ENCODE data around the gene STAT2.

DNA sequence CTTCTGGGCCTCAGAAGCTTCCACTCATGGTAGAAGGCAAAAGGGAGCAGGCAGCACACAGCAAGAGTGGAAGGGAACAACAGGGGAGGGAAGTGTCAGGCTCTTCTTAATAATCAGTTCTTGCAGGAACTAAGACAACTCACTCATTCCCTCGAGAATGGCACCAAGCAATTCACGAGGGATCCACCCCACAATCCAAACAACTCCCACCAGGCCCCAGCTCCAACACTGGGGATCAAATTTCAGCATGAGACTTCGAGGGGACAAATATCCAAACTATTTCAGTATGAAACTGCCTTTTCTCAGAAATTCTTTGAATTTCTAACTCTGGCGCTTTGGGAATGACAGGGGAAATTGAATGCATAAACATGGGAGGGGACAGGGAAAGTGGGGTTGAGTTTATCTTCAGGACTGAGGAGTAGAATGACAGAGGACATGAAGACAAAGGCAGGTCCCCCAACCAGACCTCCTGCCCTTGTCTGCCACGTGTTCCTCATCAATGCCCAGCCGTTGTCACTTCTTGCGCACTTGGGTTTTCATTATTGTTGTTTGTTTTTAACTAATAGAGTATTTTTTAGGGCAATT lies 27.3 kb upstream of the STAT2 start:
- no peak for TF ChIP-seq POLR2A (IDR thresholded peaks at IDR 0.05; ENCODE audit: low read depth, low read length)
- no peak for TF ChIP-seq POLR2AphosphoS5 (IDR thresholded peaks at IDR 0.05; ENCODE audit: low read depth, low read length)
- no peak for TF ChIP-seq TAF1 (IDR thresholded peaks at IDR 0.05; ENCODE audit: borderline replicate concordance, low read depth, low read length)

All from GM12892 (cell line).